ENCODE data around the gene OR10K2. TPM values are rescaled to one million over a fixed set of nuclear protein-coding genes. Genes with fewer than 3 reads are reported as not detected.

Gene OR10K2
- total RNA-seq, 1 experiment from 2014 or later, result not detected

DNA sequence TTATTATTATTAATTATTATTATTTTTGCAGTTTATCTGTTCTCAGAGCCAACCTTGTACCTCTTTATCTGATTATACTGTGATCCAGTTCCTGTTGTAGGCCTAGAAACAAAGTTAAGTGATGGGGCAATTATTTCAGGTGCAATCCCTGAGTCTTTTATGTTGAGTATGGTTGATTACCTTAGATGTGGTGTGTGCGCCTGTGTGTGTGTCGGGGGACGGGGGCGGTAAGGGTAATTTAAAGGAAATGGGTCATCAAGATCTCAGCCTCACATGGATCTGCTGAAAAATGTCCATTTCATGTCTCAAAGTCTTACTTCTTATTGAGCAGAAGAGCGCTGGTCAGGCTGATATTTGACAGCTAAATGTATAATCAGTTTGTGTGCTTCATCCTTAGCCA is 18.9 kb downstream of the OR10K2 start:
- no peak overlapping the region for H3K27ac Mint-ChIP-seq
- no peak for DNase-seq (ENCODE audit: low spot score)
- H3K4me1 Mint-ChIP-seq, result peaks cover 5% of the 10 kb centered on the region
- ChIA-PET CTCF (interaction anchor here (0.7 kb wide), 1 partner anchor 126 kb away, joined by 5 read pairs; no protein-coding TSS in a partner anchor), POLR2A (no interaction called here)
- H3K9me3 Mint-ChIP-seq, result no peaks in the 10 kb centered on the region
- TF ChIP-seq STAT6 (CRISPR knock-in tag; conservative IDR thresholded peaks at IDR 0.05; ENCODE audit: low read depth) (no peak), FOXP1 (CRISPR knock-in tag; IDR thresholded peaks at IDR 0.05; ENCODE audit: borderline replicate concordance) (no peak), ETV6 (CRISPR knock-in tag; IDR thresholded peaks at IDR 0.05) (no peak), PRDM15 (CRISPR knock-in tag; IDR thresholded peaks at IDR 0.05) (no peak), ELF4 (CRISPR knock-in tag; IDR thresholded peaks at IDR 0.05; ENCODE audit: low read depth) (no peak), SP1 (CRISPR knock-in tag; conservative IDR thresholded peaks at IDR 0.05) (no peak), AR (CRISPR knock-in tag; IDR thresholded peaks at IDR 0.05) (no peak), TEAD1 (CRISPR knock-in tag; IDR thresholded peaks at IDR 0.05) (no peak), ATF2 (CRISPR knock-in tag; IDR thresholded peaks at IDR 0.05; ENCODE audit: borderline replicate concordance, low read depth) (no peak), ZNF425 (CRISPR knock-in tag; conservative IDR thresholded peaks at IDR 0.05) (no peak), ATF1 (CRISPR knock-in tag; IDR thresholded peaks at IDR 0.05) (no peak), NR1H2 (CRISPR knock-in tag; IDR thresholded peaks at IDR 0.05) (no peak), MYBL2 (CRISPR knock-in tag; IDR thresholded peaks at IDR 0.05) (no peak), KAT7 (CRISPR knock-in tag; IDR thresholded peaks at IDR 0.05; ENCODE audit: borderline replicate concordance) (no peak), RORB (CRISPR knock-in tag; IDR thresholded peaks at IDR 0.05) (no peak)
- TF ChIP-seq, protein P1, sequence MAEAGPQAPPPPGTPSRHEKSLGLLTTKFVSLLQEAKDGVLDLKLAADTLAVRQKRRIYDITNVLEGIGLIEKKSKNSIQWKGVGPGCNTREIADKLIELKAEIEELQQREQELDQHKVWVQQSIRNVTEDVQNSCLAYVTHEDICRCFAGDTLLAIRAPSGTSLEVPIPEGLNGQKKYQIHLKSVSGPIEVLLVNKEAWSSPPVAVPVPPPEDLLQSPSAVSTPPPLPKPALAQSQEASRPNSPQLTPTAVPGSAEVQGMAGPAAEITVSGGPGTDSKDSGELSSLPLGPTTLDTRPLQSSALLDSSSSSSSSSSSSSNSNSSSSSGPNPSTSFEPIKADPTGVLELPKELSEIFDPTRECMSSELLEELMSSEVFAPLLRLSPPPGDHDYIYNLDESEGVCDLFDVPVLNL (CRISPR knock-in tag; IDR thresholded peaks at IDR 0.05; ENCODE audit: borderline replicate concordance, low read depth), result no peak
- no peaks in the 10 kb centered on the region for H3K27me3 Mint-ChIP-seq (ENCODE audit: low read depth)
- ATAC-seq, result no peak
- H3K36me3 Mint-ChIP-seq, result no peaks in the 10 kb centered on the region
- no peak overlapping the region for H3K4me3 Mint-ChIP-seq

Data from WTC11 (cell line).